Fibroblast of mammary gland (primary cell): ENCODE results near the gene TBC1D5.
A peak's percentile ranks its signal among the peaks of the same experiment; 100 is the strongest.

Source experiments
- DNase-seq: peaks from one replicate; pipeline ENCODE4 v3.0.0-alpha.2; 2010; ENCODE audit warnings: low read depth
- H3K4me3 ChIP-seq: 2 replicates; pipeline ENCODE4 v1.5.1; 2011; ENCODE audit warnings: low read depth, mild to moderate bottlenecking, low read length, moderate library complexity; ENCODE audit not compliant: control insufficient read depth
- CTCF ChIP-seq: conservative IDR thresholded peaks from 2 replicates; pipeline ENCODE4 v1.5.1; 2011; ENCODE audit warnings: low read depth, low read length, inconsistent platforms; ENCODE audit not compliant: control insufficient read depth, insufficient read depth

Gene TBC1D5

DNA sequence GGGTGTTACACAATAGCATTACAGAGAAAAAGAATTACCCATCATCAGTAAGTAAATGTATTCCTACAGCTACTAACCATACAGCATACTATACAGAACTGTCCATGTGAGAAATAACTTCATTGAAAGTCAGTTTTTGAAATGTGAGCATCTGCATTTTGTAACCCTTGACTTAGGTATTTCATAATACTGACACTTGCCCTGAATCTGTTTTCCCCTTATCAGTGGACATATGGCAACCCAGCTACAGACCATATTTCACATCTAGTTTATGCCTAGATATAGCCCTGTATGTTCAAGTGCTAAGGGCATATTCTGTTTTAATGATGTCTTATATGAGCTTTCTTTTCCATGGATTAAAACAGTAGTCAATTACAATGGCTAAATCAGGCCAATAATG, 297.6 kb downstream of the TBC1D5 start:
- H3K4me3 ChIP-seq: no peak overlapping the region
- DNase-seq: no peak
- no peak for TF ChIP-seq CTCF

DNA sequence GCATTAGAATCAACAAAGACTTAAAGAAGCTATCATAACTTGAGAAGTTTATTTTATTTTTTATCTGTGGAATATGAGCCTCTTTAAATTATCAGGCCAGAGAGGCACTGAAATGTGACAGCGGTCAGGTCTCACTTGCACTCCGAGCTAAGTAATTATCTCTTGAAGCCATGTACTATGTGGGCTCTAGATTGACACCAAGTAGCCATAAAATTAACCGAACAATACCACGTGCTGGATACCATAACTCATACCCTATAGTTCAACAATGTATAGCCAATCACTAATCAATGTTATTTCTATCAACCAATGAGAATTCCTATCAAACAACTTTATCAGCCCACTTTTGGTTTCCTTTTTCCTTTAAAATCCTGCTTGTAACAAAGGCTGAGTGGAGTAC, 299.3 kb downstream of the TBC1D5 start:
- H3K4me3 ChIP-seq: no peak overlapping the region
- TF ChIP-seq CTCF: no peak
- DNase-seq: no peak

- peak; percentile 51 for DNase-seq
- H3K4me3 ChIP-seq: no peak overlapping the region
- no peak for TF ChIP-seq CTCF
Measured at GRCh38 chr3:17442332-17443049, 299.9 kb downstream of the TBC1D5 start.

- no peak overlapping the region for H3K4me3 ChIP-seq
- no peak for TF ChIP-seq CTCF
- DNase-seq: no peak
Measured at GRCh38 chr3:17433876-17434275, 308.6 kb downstream of the TBC1D5 start.

DNA sequence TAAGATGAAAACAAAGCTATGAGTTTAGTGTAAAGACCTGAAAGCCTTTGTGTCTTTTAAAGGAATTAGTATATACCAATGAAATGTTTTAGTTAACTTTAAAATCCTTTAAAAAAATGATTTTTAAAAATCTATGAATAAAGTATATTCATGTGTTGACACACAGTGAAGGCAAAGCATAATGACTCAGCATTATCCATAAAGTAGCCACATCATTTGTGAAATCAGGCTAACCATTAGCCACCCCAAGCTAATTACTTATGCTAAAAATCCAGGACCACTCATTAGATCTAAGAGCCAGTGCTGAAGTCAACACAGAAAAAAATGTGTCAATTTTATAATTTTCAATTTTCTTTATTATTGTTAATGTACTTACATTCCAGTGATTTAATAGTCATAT, 310.2 kb downstream of the TBC1D5 start:
- peak; percentile 36 for DNase-seq
- H3K4me3 ChIP-seq: no peak overlapping the region
- no peak for TF ChIP-seq CTCF

DNA sequence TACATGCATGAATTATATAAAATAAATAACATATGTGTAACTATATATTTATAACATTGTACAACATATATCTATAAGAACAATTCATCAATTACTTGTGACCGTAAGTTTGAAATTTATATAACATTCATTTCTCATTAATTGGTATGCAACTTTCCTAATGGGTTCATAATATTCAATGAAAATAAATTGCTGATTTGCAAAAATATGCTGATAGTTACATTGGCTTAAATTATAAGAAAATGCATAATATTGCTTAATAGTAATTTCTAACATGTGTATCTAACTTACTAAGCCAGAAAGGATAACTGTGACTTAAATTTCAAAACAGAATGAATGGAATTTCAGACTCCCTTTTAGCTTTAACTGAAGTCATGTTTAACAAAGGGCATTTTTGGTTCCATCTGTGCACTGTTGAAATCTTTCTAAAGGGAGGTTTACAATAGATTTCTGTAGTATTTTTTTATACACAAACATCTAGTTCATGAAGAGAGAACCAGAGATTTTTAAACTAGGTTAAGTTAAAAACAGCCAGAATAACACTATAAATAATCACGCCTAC, 310.9 kb downstream of the TBC1D5 start:
- no peak for TF ChIP-seq CTCF
- DNase-seq: peak; percentile 11
- no peak overlapping the region for H3K4me3 ChIP-seq

DNA sequence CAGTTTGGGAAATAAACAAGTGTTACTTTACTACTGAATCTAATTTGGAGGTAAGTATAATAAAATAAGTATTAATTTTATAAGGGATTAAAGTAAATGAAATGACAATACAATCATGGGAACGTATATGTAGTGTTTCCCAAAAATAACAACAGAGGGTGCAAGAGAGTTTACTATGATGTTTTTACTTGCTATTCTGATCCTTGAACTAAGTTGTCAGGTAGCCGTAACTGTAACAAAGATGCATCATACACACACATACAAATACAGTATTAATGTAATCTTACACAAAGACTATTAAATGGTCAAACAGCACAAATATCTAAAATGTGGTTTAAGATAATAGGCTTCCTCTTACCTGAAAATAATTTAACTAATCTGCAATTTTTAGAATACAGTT, 311.4 kb downstream of the TBC1D5 start:
- H3K4me3 ChIP-seq: no peak overlapping the region
- peak; percentile 57 for DNase-seq
- peak; percentile 53 for TF ChIP-seq CTCF
